Dermis microvascular lymphatic vessel endothelial cell (primary cell): ENCODE data around the gene COL17A1. TPM values are rescaled to one million over a fixed set of nuclear protein-coding genes. Genes with fewer than 3 reads are reported as not detected.

Source experiments
- DNase-seq, 2 donors: peaks; one replicate each; pipeline versions ENCODE4 v3.0.0 to v3.0.0-alpha.2; 2010; ENCODE audit warnings: low read depth in 2 of 2
- total RNA-seq: library from RNA; depleted of rRNA; stranded (reverse); fragments of >200 nt; gene quantifications from 2 replicates; pipeline ENCODE4 v1.2.1, GENCODE V29; 2014

The COL17A1 gene
- total RNA-seq, 1 donor from 2014 or later = 0.90 TPM

GRCh38 chr10:104053201-104053600, 32.5 kb downstream of the COL17A1 start:
- DNase-seq = no peak

- no peak for DNase-seq
These were observed 33.2 kb downstream of the COL17A1 start for GRCh38 chr10:104052431-104052830.

GRCh38 chr10:104049504-104050250, 36.0 kb downstream of the COL17A1 start:
- peak in 1 of 2 donors; percentile 66 for DNase-seq

GRCh38 chr10:104046651-104047050, 39.0 kb downstream of the COL17A1 start:
- DNase-seq = no peak

- DNase-seq = peak; percentile 45 to 77
These were observed 40.3 kb downstream of the COL17A1 start for GRCh38 chr10:104045151-104046089.

GRCh38 chr10:104043854-104044253, 41.8 kb downstream of the COL17A1 start:
- no peak for DNase-seq

GRCh38 chr10:104043185-104043830, 42.4 kb downstream of the COL17A1 start:
- DNase-seq = no peak

GRCh38 chr10:104041891-104042535, 43.7 kb downstream of the COL17A1 start:
- no peak for DNase-seq

GRCh38 chr10:104040862-104041789, 44.6 kb downstream of the COL17A1 start:
- DNase-seq = no peak

GRCh38 chr10:104040382-104040781, 45.3 kb downstream of the COL17A1 start:
- DNase-seq = no peak

- DNase-seq = no peak
These were observed 46.5 kb downstream of the COL17A1 start for GRCh38 chr10:104038958-104039752.

GRCh38 chr10:104038537-104038936, 47.1 kb downstream of the COL17A1 start:
- DNase-seq = no peak

GRCh38 chr10:104037261-104037951, 48.3 kb downstream of the COL17A1 start:
- DNase-seq = no peak

GRCh38 chr10:104036518-104037260, 49.0 kb downstream of the COL17A1 start:
- no peak for DNase-seq

- DNase-seq = no peak
These were observed 49.7 kb downstream of the COL17A1 start for GRCh38 chr10:104036069-104036384.

GRCh38 chr10:104035194-104036068, 50.2 kb downstream of the COL17A1 start:
- DNase-seq = no peak
